Measurements from ENCODE around the gene IQSEC3.

IQSEC3 gene

GRCh38 chr12:205026-205425 is 138.5 kb downstream of the IQSEC3 start:
- H3K27ac ChIP-seq (ENCODE audit: insufficient read depth, low read depth, low read length, poor library complexity, severe bottlenecking) = no peak overlapping the region
- peaks cover 18% of the 10 kb centered on the region for H3K4me1 ChIP-seq (ENCODE audit: control insufficient read depth, insufficient read depth, low read length)
- WGBS, 2 experiments = 88 to 92% methylated on average over 4 of the region's 4 CpGs
- no peak overlapping the region for H3K4me3 ChIP-seq (ENCODE audit: insufficient read depth, low read depth, low read length)
- H3K9me3 ChIP-seq (ENCODE audit: control insufficient read depth, low read length) = no peaks in the 10 kb centered on the region
- H3K36me3 ChIP-seq (ENCODE audit: control insufficient read depth, insufficient read depth, low read length) = no peaks in the 10 kb centered on the region
- peaks cover 65% of the 10 kb centered on the region for H3K27me3 ChIP-seq (ENCODE audit: control insufficient read depth, insufficient read depth, low read length, poor library complexity, severe bottlenecking)

- H3K4me3 ChIP-seq (ENCODE audit: insufficient read depth, low read depth, low read length) = no peak overlapping the region
- no peaks in the 10 kb centered on the region for H3K36me3 ChIP-seq (ENCODE audit: control insufficient read depth, insufficient read depth, low read length)
- H3K9me3 ChIP-seq (ENCODE audit: control insufficient read depth, low read length) = no peaks in the 10 kb centered on the region
- H3K27ac ChIP-seq (ENCODE audit: insufficient read depth, low read depth, low read length, poor library complexity, severe bottlenecking) = no peak overlapping the region
- H3K27me3 ChIP-seq (ENCODE audit: control insufficient read depth, insufficient read depth, low read length, poor library complexity, severe bottlenecking) = peaks cover 52% of the 10 kb centered on the region
- H3K4me1 ChIP-seq (ENCODE audit: control insufficient read depth, insufficient read depth, low read length) = peaks cover 22% of the 10 kb centered on the region
- 91 to 92% methylated on average over 21 of the region's 21 CpGs for WGBS, 2 experiments
Observed at GRCh38 chr12:206746-207440, 140.3 kb downstream of the IQSEC3 start.

GRCh38 chr12:207804-208203 is 141.2 kb downstream of the IQSEC3 start:
- H3K36me3 ChIP-seq (ENCODE audit: control insufficient read depth, insufficient read depth, low read length) = no peaks in the 10 kb centered on the region
- H3K27ac ChIP-seq (ENCODE audit: insufficient read depth, low read depth, low read length, poor library complexity, severe bottlenecking) = no peak overlapping the region
- no peaks in the 10 kb centered on the region for H3K9me3 ChIP-seq (ENCODE audit: control insufficient read depth, low read length)
- WGBS, 2 experiments = 83 to 86% methylated on average over 10 of the region's 10 CpGs
- H3K27me3 ChIP-seq (ENCODE audit: control insufficient read depth, insufficient read depth, low read length, poor library complexity, severe bottlenecking) = peaks cover 52% of the 10 kb centered on the region
- peaks cover 22% of the 10 kb centered on the region for H3K4me1 ChIP-seq (ENCODE audit: control insufficient read depth, insufficient read depth, low read length)
- no peak overlapping the region for H3K4me3 ChIP-seq (ENCODE audit: insufficient read depth, low read depth, low read length)

- Histone ChIP-seq H3K27ac (ENCODE audit: insufficient read depth, low read depth, low read length, poor library complexity, severe bottlenecking) (no peak overlapping the region), H3K4me3 (ENCODE audit: insufficient read depth, low read depth, low read length) (no peak overlapping the region), H3K36me3 (ENCODE audit: control insufficient read depth, insufficient read depth, low read length) (no peaks in the 10 kb centered on the region), H3K4me1 (ENCODE audit: control insufficient read depth, insufficient read depth, low read length) (peaks cover 32% of the 10 kb centered on the region), H3K27me3 (ENCODE audit: control insufficient read depth, insufficient read depth, low read length, poor library complexity, severe bottlenecking) (peaks cover 52% of the 10 kb centered on the region), H3K9me3 (ENCODE audit: control insufficient read depth, low read length) (no peaks in the 10 kb centered on the region)
- 84 to 85% methylated on average over 4 of the region's 4 CpGs for WGBS, 2 experiments
Observed at GRCh38 chr12:208813-209212, 142.2 kb downstream of the IQSEC3 start.

- Histone ChIP-seq H3K27me3 (ENCODE audit: control insufficient read depth, insufficient read depth, low read length, poor library complexity, severe bottlenecking) (peaks cover 52% of the 10 kb centered on the region), H3K4me3 (ENCODE audit: insufficient read depth, low read depth, low read length) (no peak overlapping the region), H3K36me3 (ENCODE audit: control insufficient read depth, insufficient read depth, low read length) (no peaks in the 10 kb centered on the region), H3K27ac (ENCODE audit: insufficient read depth, low read depth, low read length, poor library complexity, severe bottlenecking) (no peak overlapping the region), H3K9me3 (ENCODE audit: control insufficient read depth, low read length) (no peaks in the 10 kb centered on the region), H3K4me1 (ENCODE audit: control insufficient read depth, insufficient read depth, low read length) (peaks cover 32% of the 10 kb centered on the region)
- WGBS, 2 experiments = 81 to 87% methylated on average over 14 to 15 of the region's 15 CpGs
Observed at GRCh38 chr12:209246-209645, 142.7 kb downstream of the IQSEC3 start.

- H3K27me3 ChIP-seq (ENCODE audit: control insufficient read depth, insufficient read depth, low read length, poor library complexity, severe bottlenecking) = peaks cover 48% of the 10 kb centered on the region
- H3K9me3 ChIP-seq (ENCODE audit: control insufficient read depth, low read length) = no peaks in the 10 kb centered on the region
- H3K36me3 ChIP-seq (ENCODE audit: control insufficient read depth, insufficient read depth, low read length) = no peaks in the 10 kb centered on the region
- no peak overlapping the region for H3K27ac ChIP-seq (ENCODE audit: insufficient read depth, low read depth, low read length, poor library complexity, severe bottlenecking)
- 91 to 92% methylated on average over 12 of the region's 12 CpGs for WGBS, 2 experiments
- H3K4me3 ChIP-seq (ENCODE audit: insufficient read depth, low read depth, low read length) = no peak overlapping the region
- peaks cover 33% of the 10 kb centered on the region for H3K4me1 ChIP-seq (ENCODE audit: control insufficient read depth, insufficient read depth, low read length)
Observed at GRCh38 chr12:209851-210250, 143.3 kb downstream of the IQSEC3 start.

GRCh38 chr12:210277-211141 is 143.9 kb downstream of the IQSEC3 start:
- H3K27me3 ChIP-seq (ENCODE audit: control insufficient read depth, insufficient read depth, low read length, poor library complexity, severe bottlenecking) = peaks cover 41% of the 10 kb centered on the region
- no peaks in the 10 kb centered on the region for H3K9me3 ChIP-seq (ENCODE audit: control insufficient read depth, low read length)
- 82 to 83% methylated on average over 16 of the region's 16 CpGs for WGBS, 2 experiments
- H3K4me1 ChIP-seq (ENCODE audit: control insufficient read depth, insufficient read depth, low read length) = peaks cover 33% of the 10 kb centered on the region
- H3K4me3 ChIP-seq (ENCODE audit: insufficient read depth, low read depth, low read length) = no peak overlapping the region
- H3K27ac ChIP-seq (ENCODE audit: insufficient read depth, low read depth, low read length, poor library complexity, severe bottlenecking) = no peak overlapping the region
- H3K36me3 ChIP-seq (ENCODE audit: control insufficient read depth, insufficient read depth, low read length) = no peaks in the 10 kb centered on the region

- WGBS, 2 experiments = 93 to 95% methylated on average over 3 of the region's 3 CpGs
- H3K9me3 ChIP-seq (ENCODE audit: control insufficient read depth, low read length) = no peaks in the 10 kb centered on the region
- H3K4me3 ChIP-seq (ENCODE audit: insufficient read depth, low read depth, low read length) = no peak overlapping the region
- H3K27ac ChIP-seq (ENCODE audit: insufficient read depth, low read depth, low read length, poor library complexity, severe bottlenecking) = no peak overlapping the region
- peaks cover 33% of the 10 kb centered on the region for H3K4me1 ChIP-seq (ENCODE audit: control insufficient read depth, insufficient read depth, low read length)
- H3K27me3 ChIP-seq (ENCODE audit: control insufficient read depth, insufficient read depth, low read length, poor library complexity, severe bottlenecking) = peaks cover 36% of the 10 kb centered on the region
- no peaks in the 10 kb centered on the region for H3K36me3 ChIP-seq (ENCODE audit: control insufficient read depth, insufficient read depth, low read length)
Observed at GRCh38 chr12:211142-211465, 144.5 kb downstream of the IQSEC3 start.

- peaks cover 33% of the 10 kb centered on the region for H3K4me1 ChIP-seq (ENCODE audit: control insufficient read depth, insufficient read depth, low read length)
- H3K27ac ChIP-seq (ENCODE audit: insufficient read depth, low read depth, low read length, poor library complexity, severe bottlenecking) = no peak overlapping the region
- no peaks in the 10 kb centered on the region for H3K36me3 ChIP-seq (ENCODE audit: control insufficient read depth, insufficient read depth, low read length)
- no peak overlapping the region for H3K4me3 ChIP-seq (ENCODE audit: insufficient read depth, low read depth, low read length)
- no peaks in the 10 kb centered on the region for H3K9me3 ChIP-seq (ENCODE audit: control insufficient read depth, low read length)
- WGBS, 2 experiments = 69 to 70% methylated on average over 16 of the region's 16 CpGs
- H3K27me3 ChIP-seq (ENCODE audit: control insufficient read depth, insufficient read depth, low read length, poor library complexity, severe bottlenecking) = peaks cover 30% of the 10 kb centered on the region
Observed at GRCh38 chr12:211639-212414, 145.3 kb downstream of the IQSEC3 start.

- Histone ChIP-seq H3K27ac (ENCODE audit: insufficient read depth, low read depth, low read length, poor library complexity, severe bottlenecking) (no peak overlapping the region), H3K4me1 (ENCODE audit: control insufficient read depth, insufficient read depth, low read length) (peaks cover 33% of the 10 kb centered on the region)
Observed at GRCh38 chr12:212415-212714, 145.8 kb downstream of the IQSEC3 start.

More at GRCh38 chr12:212415-212714, 145.8 kb downstream of the IQSEC3 start:
- no peak overlapping the region for H3K4me3 ChIP-seq (ENCODE audit: insufficient read depth, low read depth, low read length)
- 79 to 80% methylated on average over 8 of the region's 8 CpGs for WGBS, 2 experiments
- H3K36me3 ChIP-seq (ENCODE audit: control insufficient read depth, insufficient read depth, low read length) = no peaks in the 10 kb centered on the region
- peaks cover 30% of the 10 kb centered on the region for H3K27me3 ChIP-seq (ENCODE audit: control insufficient read depth, insufficient read depth, low read length, poor library complexity, severe bottlenecking)
- H3K9me3 ChIP-seq (ENCODE audit: control insufficient read depth, low read length) = no peaks in the 10 kb centered on the region

Measured in ectodermal cell (in vitro differentiated cells).